AG08395 (cell line): Measurements from ENCODE around the gene CPB1.

Experiments used
- DNase-seq: peaks from one replicate; pipeline ENCODE4 v3.0.0; 2012; ENCODE audit warnings: mixed read lengths, low spot score

Gene CPB1

GRCh38 chr3:148883163-148883562 is 55.6 kb downstream of the CPB1 start:
- no peak for DNase-seq

- peak; percentile 12 for DNase-seq
Observed at GRCh38 chr3:148884261-148884660, 56.6 kb downstream of the CPB1 start.

- no peak for DNase-seq
Observed at GRCh38 chr3:148889828-148890227, 62.2 kb downstream of the CPB1 start.

- DNase-seq: no peak
Observed at GRCh38 chr3:148896062-148896461, 68.5 kb downstream of the CPB1 start.

GRCh38 chr3:148901987-148902791 is 74.6 kb downstream of the CPB1 start:
- DNase-seq: peak; percentile 57

GRCh38 chr3:148903022-148903442 is 75.4 kb downstream of the CPB1 start:
- peak; percentile 43 for DNase-seq

GRCh38 chr3:148903941-148904340 is 76.3 kb downstream of the CPB1 start:
- DNase-seq: no peak

GRCh38 chr3:148906667-148907066 is 79.1 kb downstream of the CPB1 start:
- DNase-seq: no peak
